CD14-positive monocyte (primary cell): ENCODE measurements around the gene MAD1L1. TPM values are rescaled to one million over a fixed set of nuclear protein-coding genes. Genes with fewer than 3 reads are reported as not detected.

Source experiments
- DNase-seq, 3 donors: peaks; one replicate each; pipeline ENCODE4 v3.0.0-alpha.2; 2011 to 2022
- H2AFZ ChIP-seq: 2 replicates; pipeline ENCODE4 v1.6.0; 2012; ENCODE audit warnings: mild to moderate bottlenecking, low read depth, low read length, inconsistent platforms; ENCODE audit not compliant: insufficient read depth, poor library complexity, severe bottlenecking
- H3K27ac ChIP-seq, 2 donors: 1 replicate in 1 of 2; 2 replicates in 1 of 2; pipeline ENCODE4 v1.5.1; 2012 to 2013; ENCODE audit warnings: low read length in 2 of 2, control low read depth in 1 of 2, inconsistent platforms in 1 of 2, low read depth in 1 of 2, mild to moderate bottlenecking in 1 of 2
- H3K27me3 ChIP-seq, 2 donors: one replicate each; pipeline versions ENCODE4 v1.6.0 to v1.6.1; 2011 to 2013; ENCODE audit warnings: low read length in 2 of 2; ENCODE audit not compliant: control insufficient read depth in 2 of 2, insufficient read depth in 2 of 2
- H3K36me3 ChIP-seq, 2 donors: replicated peaks in 1 of 2; 1 replicate in 1 of 2; 2 replicates in 1 of 2; pipeline versions ENCODE4 v1.5.1 to v1.6.1; 2012 to 2013; ENCODE audit warnings: low read length in 2 of 2, control low read depth in 1 of 2, inconsistent platforms in 1 of 2, mild to moderate bottlenecking in 1 of 2; ENCODE audit not compliant: insufficient read depth in 2 of 2, control insufficient read depth in 1 of 2
- H3K4me1 ChIP-seq, 2 donors: 1 replicate in 1 of 2; 2 replicates in 1 of 2; pipeline versions ENCODE4 v1.5.1 to v1.6.1; 2012 to 2013; ENCODE audit warnings: low read length in 2 of 2, control low read depth in 1 of 2, inconsistent platforms in 1 of 2, mild to moderate bottlenecking in 1 of 2, moderate library complexity in 1 of 2; ENCODE audit not compliant: insufficient read depth in 2 of 2, control insufficient read depth in 1 of 2
- H3K4me2 ChIP-seq: replicated peaks from 2 replicates; pipeline ENCODE3; 2012; ENCODE audit warnings: low read length, moderate library complexity, mild to moderate bottlenecking; ENCODE audit not compliant: poor library complexity, severe bottlenecking; ENCODE audit errors: extremely low read depth
- H3K4me3 ChIP-seq, 3 experiments: fragments of 200-600 bp in 1 of 3; sonication (generic) in 1 of 3; replicated peaks in 1 of 3; 1 replicate in 2 of 3; 2 replicates in 1 of 3; pipeline ENCODE4 v1.5.1; 2011 to 2013; ENCODE audit warnings: low read length in 3 of 3, mild to moderate bottlenecking in 3 of 3, control low read depth in 2 of 3, low read depth in 2 of 3, inconsistent platforms in 1 of 3, moderate library complexity in 1 of 3
- H3K79me2 ChIP-seq: 2 replicates; pipeline ENCODE4 v1.6.0; 2012; ENCODE audit warnings: mild to moderate bottlenecking, control low read depth, inconsistent platforms, low read length, moderate library complexity; ENCODE audit not compliant: insufficient read depth
- H3K9ac ChIP-seq: 2 replicates; pipeline ENCODE4 v1.6.0; 2017; ENCODE audit warnings: low read length, mild to moderate bottlenecking; ENCODE audit not compliant: insufficient read depth, poor library complexity, severe bottlenecking
- H3K9me3 ChIP-seq, 2 donors: replicated peaks in 1 of 2; 1 replicate in 1 of 2; 2 replicates in 1 of 2; pipeline versions ENCODE4 v1.5.1 to v1.6.1; 2012 to 2013; ENCODE audit warnings: low read length in 2 of 2, control low read depth in 1 of 2; ENCODE audit not compliant: control insufficient read depth in 1 of 2, insufficient read depth in 1 of 2
- H4K20me1 ChIP-seq: 2 replicates; pipeline ENCODE4 v1.6.0; 2012; ENCODE audit warnings: mild to moderate bottlenecking, low read length, control low read depth, moderate library complexity; ENCODE audit not compliant: insufficient read depth
- H3K27ac Mint-ChIP-seq, 7 donors: one replicate each; pipeline ENCODE4 v1.8.0; 2020; ENCODE audit warnings: mild to moderate bottlenecking in 7 of 7, mixed read lengths in 7 of 7, moderate library complexity in 6 of 7, inconsistent platforms in 2 of 7
- H3K27me3 Mint-ChIP-seq, 3 donors: one replicate each; pipeline ENCODE4 v1.8.0; 2021 to 2022; ENCODE audit warnings: low read depth in 3 of 3, mild to moderate bottlenecking in 3 of 3, mixed read lengths in 3 of 3, moderate library complexity in 3 of 3, inconsistent platforms in 1 of 3
- H3K36me3 Mint-ChIP-seq, 2 donors: one replicate each; pipeline ENCODE4 v1.8.0; 2020; ENCODE audit warnings: mixed read lengths in 2 of 2, inconsistent platforms in 1 of 2, mild to moderate bottlenecking in 1 of 2
- H3K4me1 Mint-ChIP-seq: one replicate; pipeline ENCODE4 v1.8.0; 2020; ENCODE audit warnings: mild to moderate bottlenecking, mixed read lengths
- H3K4me3 Mint-ChIP-seq, 2 donors: one replicate each; pipeline ENCODE4 v1.8.0; 2020; ENCODE audit warnings: mild to moderate bottlenecking in 2 of 2, mixed read lengths in 2 of 2, moderate library complexity in 1 of 2
- H3K9me3 Mint-ChIP-seq, 7 donors: one replicate each; pipeline ENCODE4 v1.8.0; 2020 to 2022; ENCODE audit warnings: mixed read lengths in 7 of 7, mild to moderate bottlenecking in 6 of 7, moderate library complexity in 6 of 7, inconsistent platforms in 2 of 7
- CTCF ChIP-seq: fragments of 200-600 bp; IDR thresholded peaks from one replicate; pipeline ENCODE4 v1.8.0; 2022; ENCODE audit warnings: antibody characterized with exemption, mild to moderate bottlenecking
- WGBS: methylation state at CpG from one replicate; pipeline ENCODE4 v1.1.5; 2013; ENCODE audit warnings: missing lambda C conversion rate; ENCODE audit not compliant: insufficient coverage; 5-methylcytosine and 5-hydroxymethylcytosine counted together
- intact Hi-C, 2 donors: fragments of 100-400 bp; cut with micrococcal nuclease; formaldehyde crosslinking; loops; one replicate each; pipeline versions ENCODE4 v1.15.0 to v1.15.1; 2023
- polyA plus RNA-seq, 3 donors: library from polyadenylated mRNA; depleted of rRNA in 1 of 3; unstranded in 2 of 3; stranded (reverse) in 1 of 3; fragments of 300-500 nt in 2 of 3; fragments of >200 nt in 1 of 3; fragmentation: Illumina TruSeq in 2 of 3; gene quantifications; 1 replicate in 2 of 3; 2 replicates in 1 of 3; pipeline ENCODE4 v1.2.3, GENCODE V29; 2012 to 2021

The MAD1L1 gene
- polyA plus RNA-seq, 3 donors, result 22.0 to 39.4 (median 33.2) TPM

GRCh38 chr7:2102375-2102723, 130.4 kb downstream of the MAD1L1 start:
- peaks cover 35% of the 10 kb centered on the region for H3K4me1 Mint-ChIP-seq
- Histone ChIP-seq H3K9ac (no peak overlapping the region), H3K27me3 (no peaks in the 10 kb centered on the region), H4K20me1 (peaks cover 12% of the 10 kb centered on the region), H3K4me3 (no peak overlapping the region), H2AFZ (no peak overlapping the region), H3K4me2 (no peak overlapping the region), H3K9me3 (no peaks in the 10 kb centered on the region), H3K36me3 (no peaks in the 10 kb centered on the region), H3K4me1 (peaks cover 10 to 22% of the 10 kb centered on the region in 2 donors), H3K27ac (no peak overlapping the region), H3K79me2 (no peaks in the 10 kb centered on the region)
- 99% methylated on average over 7 of the region's 7 CpGs for WGBS
- H3K4me3 Mint-ChIP-seq, result no peak overlapping the region
- H3K27ac Mint-ChIP-seq, result peak overlapping the region in 2 of 7 donors; percentile 4 to 39
- intact Hi-C loops, result no loop called here
- TF ChIP-seq CTCF, result no peak
- peaks cover 0 to 5% (median 2%) of the 10 kb centered on the region in 3 donors for H3K27me3 Mint-ChIP-seq
- H3K9me3 Mint-ChIP-seq, result peaks cover 0 to 7% (median 0%) of the 10 kb centered on the region in 7 donors
- peaks cover 17 to 22% of the 10 kb centered on the region in 2 donors for H3K36me3 Mint-ChIP-seq
- no peak for DNase-seq

GRCh38 chr7:2101630-2102374, 130.9 kb downstream of the MAD1L1 start:
- H3K4me3 ChIP-seq, result no peak overlapping the region
- no peaks in the 10 kb centered on the region for H3K9me3 ChIP-seq
- no peak overlapping the region for H2AFZ ChIP-seq
- Mint-ChIP-seq H3K4me1 (peaks cover 35% of the 10 kb centered on the region), H3K36me3 (peaks cover 13 to 20% of the 10 kb centered on the region in 2 donors), H3K27me3 (peaks cover 0 to 5% (median 2%) of the 10 kb centered on the region in 3 donors), H3K9me3 (peaks cover 0 to 7% (median 0%) of the 10 kb centered on the region in 7 donors), H3K27ac (peak overlapping the region in 4 of 7 donors; percentile 12 to 59 (median 44)), H3K4me3 (no peak overlapping the region)
- no peak overlapping the region for H3K27ac ChIP-seq
- no peaks in the 10 kb centered on the region for H3K79me2 ChIP-seq
- no peak for DNase-seq
- intact Hi-C loops, result no loop called here
- no peak for TF ChIP-seq CTCF
- 98% methylated on average over 15 of the region's 19 CpGs for WGBS
- H3K27me3 ChIP-seq, result no peaks in the 10 kb centered on the region
- peaks cover 12% of the 10 kb centered on the region for H4K20me1 ChIP-seq
- H3K36me3 ChIP-seq, result no peaks in the 10 kb centered on the region
- H3K4me2 ChIP-seq, result no peak overlapping the region
- no peak overlapping the region for H3K9ac ChIP-seq
- H3K4me1 ChIP-seq, result peaks cover 10 to 28% of the 10 kb centered on the region in 2 donors
